ENCODE measurements around the gene GOSR2. TPM values are rescaled to one million over a fixed set of nuclear protein-coding genes. Genes with fewer than 3 reads are reported as not detected.

Gene GOSR2
- total and polyA plus RNA-seq, 9 of the 15 experiments (the other 6 are each of a cell fraction or from before 2014, with no cell fraction given), result 32.7 to 96.3 (median 48.9) TPM

- peak; percentile 79; the same call in 1 of the 2 replicates for TF ChIP-seq STAG1 (CRISPR knock-in tag; IDR thresholded peaks at IDR 0.05; ENCODE audit: borderline replicate concordance)
- peak; percentile 19 for TF ChIP-seq POLR2B (IDR thresholded peaks at IDR 0.05; ENCODE audit: low read depth, partially characterized antibody)
- TF ChIP-seq DEAF1 (CRISPR knock-in tag; IDR thresholded peaks at IDR 0.05), result peak; percentile 59; the same call in 1 of the 2 replicates
- TF ChIP-seq ZNF124 (CRISPR knock-in tag; IDR thresholded peaks at IDR 0.05), result no peak
- peak; percentile 84 to 94 (median 93) for TF ChIP-seq CTCF (IDR thresholded peaks at IDR 0.05 in 2 of 3, conservative IDR thresholded peaks at IDR 0.05 in 1 of 3; ENCODE audit: insufficient read depth in 2 of 3, low read depth in 1 of 3, low read length in 3 of 3)
- TF ChIP-seq CEBPB (tag; IDR thresholded peaks at IDR 0.05), result peak; percentile 70
- peak; percentile 54 to 80 for TF ChIP-seq RAD21 (CRISPR knock-in tag; conservative IDR thresholded peaks at IDR 0.05 in 1 of 2, IDR thresholded peaks at IDR 0.05 in 1 of 2)
- TF ChIP-seq SMC3 (conservative IDR thresholded peaks at IDR 0.05; ENCODE audit: insufficient read depth, low read depth, low read length), result peak; percentile 58; the same call in 1 of the 2 replicates
- TF ChIP-seq NFXL1 (CRISPR knock-in tag; IDR thresholded peaks at IDR 0.05), result no peak
Measured at GRCh38 chr17:46942441-46943217, 19.7 kb downstream of the GOSR2 start (continued).
